GM13976 (cell line): ENCODE results near the gene CYREN.

Experiments
- DNase-seq: peaks from one replicate; pipeline ENCODE4 v3.0.0; 2012; ENCODE audit warnings: low spot score
- CTCF ChIP-seq: IDR thresholded peaks from 2 replicates; pipeline ENCODE4 v1.5.1; 2012; ENCODE audit warnings: borderline replicate concordance, mild to moderate bottlenecking; ENCODE audit not compliant: insufficient read depth; ENCODE audit errors: extremely low read depth, missing control alignments, control extremely low read depth
- in situ Hi-C: fragments of 300-500 bp; cut with MboI; formaldehyde crosslinking; loops from one replicate; pipeline ENCODE4 v1.12.0; 2022; ENCODE audit warnings: low sequenced_read_pairs, mixed read lengths, inconsistent platforms; ENCODE audit not compliant: unreplicated experiment

The CYREN gene

GRCh38 chr7:135205850-135206249, 35.3 kb upstream of the CYREN start:
- DNase-seq: no peak
- TF ChIP-seq CTCF: no peak
- in situ Hi-C loops: no loop called here

GRCh38 chr7:135204876-135205275, 34.4 kb upstream of the CYREN start:
- no peak for DNase-seq
- in situ Hi-C loops: no loop called here
- TF ChIP-seq CTCF: no peak

GRCh38 chr7:135204341-135204749, 33.8 kb upstream of the CYREN start:
- no peak for DNase-seq
- in situ Hi-C loops: no loop called here
- no peak for TF ChIP-seq CTCF

GRCh38 chr7:135201350-135201749, 30.8 kb upstream of the CYREN start:
- in situ Hi-C loops: no loop called here
- TF ChIP-seq CTCF: no peak
- DNase-seq: no peak

- in situ Hi-C loops: no loop called here
- no peak for TF ChIP-seq CTCF
- DNase-seq: no peak
Measured at GRCh38 chr7:135200821-135201331, 30.4 kb upstream of the CYREN start.

- no peak for DNase-seq
- in situ Hi-C loops: no loop called here
Measured at GRCh38 chr7:135199439-135199838, 28.9 kb upstream of the CYREN start.

More at GRCh38 chr7:135199439-135199838, 28.9 kb upstream of the CYREN start:
- TF ChIP-seq CTCF: no peak
